ENCODE measurements around the gene SERTAD4. TPM values are rescaled to one million over a fixed set of nuclear protein-coding genes. Genes with fewer than 3 reads are reported as not detected.
"Not testable (repeated sequence)": the region's sequence is repeated elsewhere in the genome, so short reads cannot be mapped to it uniquely, and the experiment has no call there.

Gene SERTAD4
- 2.5 and 2.7 TPM in 2 replicates for total RNA-seq (2014; rRNA removed; shearing (Covaris generic))
- polyA plus RNA-seq (2015; cell fraction: cytosol; rRNA removed): 3.0 and 4.6 TPM in 2 replicates
- polyA plus RNA-seq (2015; cell fraction: nucleus; rRNA removed): 4.1 and 6.3 TPM in 2 replicates

DNA sequence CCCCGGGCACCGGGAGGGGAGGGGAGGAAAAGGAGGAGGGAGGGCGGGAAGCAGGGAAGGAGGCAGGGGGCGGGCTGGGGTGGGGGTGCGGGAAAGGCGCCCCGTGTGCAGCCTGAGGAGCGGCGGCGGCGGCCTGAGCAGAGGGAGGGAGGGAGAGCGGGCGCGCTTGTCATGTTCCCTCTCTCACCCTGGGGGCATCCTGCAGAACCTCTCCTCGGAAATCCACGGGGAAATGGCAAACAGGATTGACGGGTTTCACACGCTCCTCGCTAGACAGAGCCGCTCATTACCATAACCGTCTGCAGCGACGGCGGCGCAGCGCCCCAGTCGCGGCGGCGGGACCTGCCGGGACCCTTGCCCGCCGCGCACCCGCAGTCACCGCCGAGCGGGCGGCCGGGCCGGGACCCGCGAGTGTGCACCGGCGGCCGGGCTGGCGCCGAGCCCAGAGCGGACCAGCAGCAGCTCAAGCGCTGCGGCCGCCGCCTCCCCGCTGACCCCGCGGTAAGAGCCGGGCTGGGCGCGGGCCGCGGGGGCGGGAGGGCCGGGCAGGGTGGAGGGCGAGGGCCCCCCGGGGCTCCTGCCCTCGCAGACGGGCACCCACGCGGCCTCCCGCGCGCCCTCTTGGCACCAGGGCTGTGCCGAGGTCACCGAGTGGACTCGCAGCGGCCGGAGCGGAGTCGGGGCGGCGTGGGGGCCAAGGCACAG is at the start of gene SERTAD4:
SERTAD4 (plus strand) TSS at position 286 of the 705 bp plus-strand sequence. CDS start 5,165 bp downstream, outside the sequence.
- DNase-seq (ENCODE audit: low read depth, low spot score): peak; percentile 50
- in situ Hi-C loops (cut with HindIII; ENCODE audit: low pct_unique_long_range_greater_than_20kb, low sequenced_read_pairs): no loop called here

DNA sequence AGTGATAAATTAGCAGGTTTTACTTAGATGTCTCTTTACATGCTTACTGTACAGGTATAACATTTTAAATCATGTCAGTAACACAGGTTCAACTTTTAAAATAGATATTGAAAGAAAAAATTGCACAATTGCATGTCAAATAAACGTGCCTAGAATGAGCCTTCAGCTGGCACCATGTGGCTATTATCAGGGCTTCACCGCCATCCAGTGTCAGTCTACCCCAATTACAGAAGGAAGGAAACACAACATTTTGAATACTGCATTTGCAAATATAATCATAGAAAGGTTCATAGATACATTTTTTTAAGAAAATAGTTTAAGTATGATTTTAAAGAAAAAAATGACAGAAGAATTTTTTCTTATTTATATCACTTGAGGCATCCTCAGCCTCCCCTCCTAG is 47.5 kb upstream of the SERTAD4 start:
- in situ Hi-C loops (cut with HindIII; ENCODE audit: low pct_unique_long_range_greater_than_20kb, low sequenced_read_pairs): no loop called here
- DNase-seq (ENCODE audit: low read depth, low spot score): peak; percentile 57

DNA sequence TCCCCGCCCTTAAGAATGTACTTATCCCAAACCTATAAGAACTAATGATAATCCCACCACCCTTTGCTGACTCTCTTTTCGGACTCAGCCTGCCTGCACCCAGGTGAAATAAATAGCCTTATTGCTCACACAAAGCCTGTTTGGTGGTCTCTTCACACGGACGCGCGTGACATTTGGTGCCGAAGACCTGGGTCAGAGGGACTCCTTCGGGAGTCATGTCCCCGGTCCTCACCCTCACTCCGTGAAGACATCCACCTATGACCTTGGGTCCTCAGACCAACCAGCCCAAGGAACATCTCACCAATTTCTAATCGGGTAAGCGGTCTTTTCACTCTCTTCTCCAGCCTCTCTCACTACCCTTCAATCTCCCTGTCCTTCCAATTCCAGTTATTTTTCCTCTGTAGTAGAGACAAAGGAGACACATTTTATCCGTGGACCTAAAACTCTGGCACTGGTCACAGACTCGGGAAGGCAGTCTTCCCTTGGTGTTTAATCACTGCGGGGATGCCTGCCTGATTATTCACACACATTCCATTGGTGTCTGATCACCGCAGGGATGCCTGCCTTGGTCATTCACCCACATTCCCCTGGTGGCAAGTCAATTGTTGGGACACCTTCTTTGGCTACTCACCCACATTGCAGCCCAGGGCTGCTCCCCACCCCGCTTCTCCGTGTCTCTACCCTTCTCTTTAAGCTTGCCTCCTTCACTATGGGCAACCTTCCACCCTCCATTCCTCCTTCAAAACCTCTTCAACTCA is 44.6 kb upstream of the SERTAD4 start:
- DNase-seq (ENCODE audit: low read depth, low spot score); in situ Hi-C loops (cut with HindIII; ENCODE audit: low pct_unique_long_range_greater_than_20kb, low sequenced_read_pairs): not testable (repeated sequence)

DNA sequence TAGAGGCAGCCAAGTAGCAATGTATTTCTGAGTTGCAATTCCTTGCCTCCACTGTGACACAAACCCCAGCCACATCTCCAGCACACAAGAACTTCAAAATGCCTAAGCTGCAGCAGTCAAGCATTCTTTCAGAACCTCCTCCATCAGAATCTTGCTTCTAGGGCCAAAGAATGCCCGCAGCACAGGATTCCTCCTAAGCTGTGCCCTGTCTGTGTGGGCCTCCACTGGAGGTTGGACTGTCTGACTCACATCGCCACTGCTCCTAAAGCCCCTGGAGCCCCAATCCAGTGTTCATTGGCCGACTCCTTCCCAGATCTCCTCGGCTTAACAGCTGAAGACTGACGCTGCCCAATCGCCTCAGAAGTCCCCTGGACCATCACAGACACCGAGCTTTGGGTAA is 43.2 kb upstream of the SERTAD4 start:
- no peak for DNase-seq (ENCODE audit: low read depth, low spot score)
- in situ Hi-C loops (cut with HindIII; ENCODE audit: low pct_unique_long_range_greater_than_20kb, low sequenced_read_pairs): no loop called here

DNA sequence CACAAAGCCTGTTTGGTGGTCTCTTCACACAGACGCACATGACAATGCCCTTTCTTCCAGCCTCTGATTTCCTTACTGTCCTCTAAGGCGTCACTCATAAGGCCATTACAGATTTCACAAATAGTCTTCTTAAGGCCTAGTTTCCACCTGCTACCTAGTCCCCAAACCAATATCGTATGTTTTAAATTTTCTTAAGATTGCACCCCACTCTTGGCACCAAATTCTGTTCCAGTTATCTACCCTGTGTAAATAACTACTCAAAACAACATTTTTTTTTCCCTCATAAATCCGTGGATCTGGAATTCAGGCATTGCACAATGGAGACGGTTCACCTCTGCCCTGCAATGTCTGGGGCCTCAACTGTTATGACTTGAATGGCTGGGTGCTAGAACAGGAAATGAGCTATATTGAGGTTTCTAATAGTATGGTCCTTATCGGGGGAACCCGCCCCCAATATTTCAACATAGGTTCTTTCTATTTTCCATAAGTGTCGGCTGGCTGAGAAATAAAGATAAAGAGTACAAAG is 36.9 kb upstream of the SERTAD4 start:
- DNase-seq (ENCODE audit: low read depth, low spot score): no peak
- in situ Hi-C loops (cut with HindIII; ENCODE audit: low pct_unique_long_range_greater_than_20kb, low sequenced_read_pairs): no loop called here

DNA sequence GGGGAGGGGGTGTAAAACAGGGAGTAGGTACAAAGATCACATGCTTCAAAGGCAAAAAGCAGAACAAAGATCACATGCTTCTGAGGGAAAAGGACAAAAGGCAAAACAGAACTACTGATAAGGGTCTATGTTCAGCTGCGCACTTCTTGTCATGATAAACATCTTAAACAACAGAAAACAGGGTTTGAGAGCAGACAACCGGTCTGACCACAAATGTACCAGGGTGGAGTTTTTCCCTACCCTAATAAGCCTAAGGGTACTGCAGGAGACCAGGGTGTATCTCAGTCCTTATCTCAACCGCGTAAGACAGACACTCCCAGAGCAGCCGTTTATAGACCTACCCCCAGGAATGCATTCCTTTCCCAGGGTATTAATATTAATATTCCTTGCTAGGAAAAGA is 36.3 kb upstream of the SERTAD4 start:
- in situ Hi-C loops (cut with HindIII; ENCODE audit: low pct_unique_long_range_greater_than_20kb, low sequenced_read_pairs); DNase-seq (ENCODE audit: low read depth, low spot score): not testable (repeated sequence)

DNA sequence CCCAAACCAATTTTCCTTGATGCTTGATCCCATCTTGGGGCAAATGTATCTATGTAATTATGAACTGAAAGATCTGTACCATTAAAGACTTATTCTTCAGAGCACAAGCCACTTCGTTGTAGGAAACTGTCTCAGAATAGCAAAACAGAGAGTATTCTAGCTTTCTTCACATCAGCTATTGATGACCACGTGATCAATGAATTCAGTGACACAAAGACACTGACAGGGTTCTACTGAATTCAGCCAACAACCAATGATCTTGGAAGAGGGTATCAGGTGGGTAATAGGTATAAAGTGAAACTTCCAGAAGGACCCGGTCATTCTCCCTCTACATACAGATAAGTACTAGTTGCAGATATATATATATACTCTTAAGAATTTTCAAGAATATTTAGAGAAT is 33.8 kb upstream of the SERTAD4 start:
- in situ Hi-C loops (cut with HindIII; ENCODE audit: low pct_unique_long_range_greater_than_20kb, low sequenced_read_pairs): no loop called here
- DNase-seq (ENCODE audit: low read depth, low spot score): no peak

DNA sequence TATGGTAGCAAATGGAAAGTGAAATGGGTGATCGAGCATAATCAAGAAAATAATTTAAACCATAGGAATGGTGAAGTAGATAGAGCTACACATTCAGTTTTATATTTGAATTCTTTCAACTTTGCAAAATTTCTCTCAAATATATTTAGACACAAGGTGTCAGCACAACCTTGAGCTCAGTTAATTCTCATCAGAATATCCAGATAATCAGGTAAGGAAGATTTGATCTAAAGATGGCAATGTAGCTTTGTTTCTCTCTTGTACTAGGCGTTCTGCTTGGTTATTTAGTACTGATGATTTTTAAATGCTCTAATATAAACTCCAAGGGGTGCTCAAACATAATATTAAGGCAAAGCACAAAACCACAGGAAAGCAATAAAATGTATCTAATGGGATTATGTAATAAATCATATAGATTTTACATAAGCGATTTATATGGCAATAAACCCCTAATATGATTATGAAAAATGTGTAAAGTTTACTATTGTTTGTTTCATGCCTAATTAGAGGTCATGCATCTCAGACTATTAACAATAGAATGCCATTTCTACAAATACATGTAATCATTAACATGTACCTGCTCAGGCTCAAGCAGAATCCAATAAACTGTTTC is 32.4 kb upstream of the SERTAD4 start:
- DNase-seq (ENCODE audit: low read depth, low spot score): peak; percentile 6
- in situ Hi-C loops (cut with HindIII; ENCODE audit: low pct_unique_long_range_greater_than_20kb, low sequenced_read_pairs): no loop called here

DNA sequence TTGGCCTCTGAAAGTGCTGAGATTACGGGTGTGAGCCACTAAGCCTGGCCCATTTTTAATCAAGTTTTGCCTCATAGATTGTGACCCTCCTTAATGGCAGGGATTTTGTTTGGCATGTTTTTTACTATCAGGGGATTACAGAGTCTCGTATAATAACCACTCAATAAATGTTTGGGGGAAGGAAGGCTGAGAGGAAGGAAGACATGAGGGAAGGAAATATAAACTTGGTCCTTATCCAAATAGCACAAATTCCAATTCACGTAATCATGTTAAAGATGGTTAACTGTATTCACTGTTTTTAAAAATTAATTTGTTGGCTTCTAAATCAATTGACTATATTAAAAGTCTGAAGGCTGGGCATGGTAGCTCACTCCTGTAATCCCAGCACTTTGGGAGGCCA is 30.9 kb upstream of the SERTAD4 start:
- in situ Hi-C loops (cut with HindIII; ENCODE audit: low pct_unique_long_range_greater_than_20kb, low sequenced_read_pairs): no loop called here
- no peak for DNase-seq (ENCODE audit: low read depth, low spot score)

DNA sequence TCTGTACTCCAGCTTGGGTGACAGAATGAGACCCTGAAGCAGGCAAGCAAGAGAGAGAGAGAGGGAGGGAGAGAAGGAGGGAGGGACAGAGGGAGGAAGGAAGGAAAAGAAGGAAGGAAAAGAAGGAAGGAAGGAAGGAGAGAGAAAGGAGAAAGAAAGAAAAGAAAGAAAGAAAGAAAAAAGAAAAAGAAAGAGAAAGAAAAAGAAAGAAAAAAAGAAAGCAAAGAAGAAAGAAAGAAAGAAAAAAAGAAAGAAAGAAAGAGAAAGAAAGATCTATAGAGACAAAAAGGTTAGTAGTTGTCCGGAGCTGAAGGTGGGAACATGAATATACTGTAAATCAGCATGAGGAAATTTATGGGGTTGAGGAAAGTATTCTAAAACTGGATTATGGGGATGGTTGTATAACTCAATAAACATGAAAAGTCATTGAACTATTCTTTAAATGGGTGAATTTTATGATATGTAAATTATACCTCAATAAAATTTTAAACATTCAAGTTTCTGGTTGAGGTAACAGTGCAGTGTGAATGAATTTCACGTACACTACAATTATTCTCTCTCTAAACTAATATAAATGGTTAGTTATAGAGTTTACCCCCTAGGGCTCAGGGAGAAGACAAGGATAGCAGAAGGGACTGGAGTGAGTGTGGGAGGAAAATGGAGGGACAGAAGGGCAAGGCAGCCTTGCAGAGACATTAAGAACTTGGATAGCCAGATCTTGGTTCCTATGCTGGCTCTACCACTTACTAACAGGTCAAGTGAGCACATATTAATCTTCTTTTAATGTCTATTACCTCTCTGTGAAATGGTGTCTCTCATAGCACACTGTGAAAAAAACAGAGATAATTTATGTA is 24.8 kb upstream of the SERTAD4 start:
- DNase-seq (ENCODE audit: low read depth, low spot score): no peak
- in situ Hi-C loops (cut with HindIII; ENCODE audit: low pct_unique_long_range_greater_than_20kb, low sequenced_read_pairs): no loop called here

DNA sequence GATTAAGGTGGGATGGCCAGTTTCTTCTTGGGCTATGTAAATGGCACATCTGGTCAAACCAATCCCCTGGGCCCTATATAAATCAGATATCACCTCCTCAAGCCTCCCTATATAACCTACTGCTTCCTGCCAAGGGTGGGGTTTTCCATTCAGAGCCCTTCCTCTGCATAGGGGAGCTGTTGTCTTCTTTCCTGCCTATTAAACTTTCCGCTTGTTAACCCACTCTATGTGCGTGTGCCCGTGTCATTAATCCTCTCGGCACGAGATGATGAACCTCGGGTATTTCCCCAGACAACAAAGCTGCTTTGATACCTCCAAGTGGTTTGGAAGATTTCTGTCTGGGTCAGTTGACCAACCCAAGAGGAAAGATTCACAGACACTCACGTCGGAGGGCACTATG is 19.3 kb upstream of the SERTAD4 start:
- in situ Hi-C loops (cut with HindIII; ENCODE audit: low pct_unique_long_range_greater_than_20kb, low sequenced_read_pairs): no loop called here
- DNase-seq (ENCODE audit: low read depth, low spot score): peak; percentile 89

DNA sequence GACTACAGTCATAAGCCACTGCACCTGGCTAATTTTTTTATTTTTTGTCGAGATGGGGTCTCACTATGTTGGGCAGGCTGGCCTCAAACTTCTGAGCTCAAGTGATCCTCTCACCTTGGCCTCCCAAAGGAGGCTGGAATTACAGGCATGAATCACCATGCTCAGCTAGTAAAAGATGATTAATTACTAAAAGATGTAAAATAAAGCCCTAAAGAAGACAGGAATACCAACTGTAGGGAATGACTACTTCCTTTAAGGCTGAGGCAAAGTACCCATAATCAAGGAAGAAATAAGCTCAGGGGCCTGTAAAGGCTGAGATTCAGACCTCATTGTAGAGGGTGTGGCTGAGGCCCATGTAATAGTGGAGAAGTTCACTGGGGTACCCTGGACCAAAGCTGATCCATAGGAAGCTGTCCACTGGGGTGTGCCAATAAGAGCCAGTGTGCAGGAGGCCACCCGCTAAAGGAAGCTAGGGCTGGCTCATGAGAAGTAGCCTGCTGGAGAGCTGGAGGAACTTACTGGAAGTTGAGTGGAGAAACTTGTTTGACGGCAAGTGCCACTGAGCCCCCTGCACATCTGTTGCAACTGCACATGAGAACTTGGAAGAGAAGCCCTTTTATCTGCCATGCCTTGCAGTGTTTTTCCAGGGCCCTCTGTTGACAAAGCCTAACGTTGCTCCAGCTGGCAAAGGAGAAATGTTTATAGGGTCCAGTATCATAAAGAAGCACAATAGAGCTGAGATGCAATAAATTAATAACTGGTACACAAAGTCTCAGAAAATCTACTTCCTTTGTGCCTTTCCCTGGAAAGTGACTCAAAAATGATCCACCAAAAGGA is 17.8 kb upstream of the SERTAD4 start:
- in situ Hi-C loops (cut with HindIII; ENCODE audit: low pct_unique_long_range_greater_than_20kb, low sequenced_read_pairs): no loop called here
- no peak for DNase-seq (ENCODE audit: low read depth, low spot score)

DNA sequence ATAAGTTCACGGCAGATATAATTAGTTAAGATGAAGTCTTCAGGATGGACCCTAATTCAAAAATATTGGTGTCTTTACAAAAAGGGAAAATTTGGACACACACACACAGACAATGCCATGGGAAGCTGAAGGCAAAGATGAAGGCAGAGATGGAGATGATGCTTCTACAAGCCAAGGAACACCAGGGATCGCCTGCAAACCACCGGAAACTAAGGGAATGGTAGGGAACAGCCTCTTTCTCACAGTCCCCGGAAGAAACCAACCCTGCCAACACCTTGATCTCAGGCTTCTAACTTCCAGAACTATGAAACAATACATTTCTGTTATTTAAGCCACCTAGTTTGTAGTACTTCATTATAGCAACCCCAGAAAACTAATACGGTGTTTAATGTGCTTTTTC is 15.1 kb upstream of the SERTAD4 start:
- in situ Hi-C loops (cut with HindIII; ENCODE audit: low pct_unique_long_range_greater_than_20kb, low sequenced_read_pairs): no loop called here
- no peak for DNase-seq (ENCODE audit: low read depth, low spot score)

DNA sequence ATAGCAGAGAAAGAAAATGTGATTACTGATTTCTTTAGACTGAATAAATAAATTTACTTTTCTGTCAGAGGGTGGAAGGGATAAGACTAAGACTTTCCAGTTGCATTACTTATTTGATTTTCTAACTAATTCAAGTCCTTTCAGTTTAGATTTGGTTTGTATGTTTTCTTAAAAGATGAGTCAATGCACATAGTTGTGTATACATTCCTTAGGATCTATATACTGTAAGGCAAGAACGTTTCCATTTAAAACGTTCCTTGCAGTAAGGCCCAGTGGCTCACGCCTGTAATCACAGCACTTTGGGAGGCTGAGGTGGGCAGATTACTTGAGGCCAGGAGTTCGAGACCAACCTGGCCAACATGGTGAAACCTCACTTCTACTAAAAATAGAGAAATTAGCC is 14.5 kb upstream of the SERTAD4 start:
- DNase-seq (ENCODE audit: low read depth, low spot score): no peak
- in situ Hi-C loops (cut with HindIII; ENCODE audit: low pct_unique_long_range_greater_than_20kb, low sequenced_read_pairs): no loop called here

DNA sequence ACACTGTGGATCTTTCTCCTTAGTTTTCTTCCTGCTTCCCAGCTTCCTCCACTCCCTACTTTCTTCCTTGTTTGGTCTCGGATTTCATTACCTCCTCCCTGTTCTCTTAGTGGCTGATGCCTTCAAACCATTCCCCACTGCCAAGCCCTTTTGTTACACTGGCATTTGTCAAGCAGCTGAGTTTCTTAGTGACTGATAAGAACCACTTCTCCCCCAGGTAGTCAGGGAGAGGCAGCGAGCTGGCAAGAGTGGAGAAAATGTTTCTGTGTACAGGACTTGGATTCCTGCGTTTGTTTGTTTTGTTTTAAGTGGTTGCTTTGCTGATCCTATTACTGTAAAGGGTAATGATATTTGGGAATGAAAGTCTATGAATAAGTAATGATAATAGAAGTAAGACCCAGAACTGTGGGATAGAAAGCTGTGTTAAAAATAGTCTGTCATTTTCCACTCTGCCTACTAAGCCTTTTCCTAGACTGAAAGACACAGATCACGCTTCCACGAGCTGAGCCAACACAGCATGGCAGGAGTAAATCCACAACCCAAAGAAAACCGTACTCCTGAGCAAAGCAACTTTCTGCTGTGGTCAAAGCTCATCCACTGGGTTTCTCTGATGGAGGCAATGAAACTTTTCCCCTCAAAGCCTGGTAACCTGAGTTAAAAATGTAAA is 10.1 kb upstream of the SERTAD4 start:
- DNase-seq (ENCODE audit: low read depth, low spot score): peak; percentile 10

DNA sequence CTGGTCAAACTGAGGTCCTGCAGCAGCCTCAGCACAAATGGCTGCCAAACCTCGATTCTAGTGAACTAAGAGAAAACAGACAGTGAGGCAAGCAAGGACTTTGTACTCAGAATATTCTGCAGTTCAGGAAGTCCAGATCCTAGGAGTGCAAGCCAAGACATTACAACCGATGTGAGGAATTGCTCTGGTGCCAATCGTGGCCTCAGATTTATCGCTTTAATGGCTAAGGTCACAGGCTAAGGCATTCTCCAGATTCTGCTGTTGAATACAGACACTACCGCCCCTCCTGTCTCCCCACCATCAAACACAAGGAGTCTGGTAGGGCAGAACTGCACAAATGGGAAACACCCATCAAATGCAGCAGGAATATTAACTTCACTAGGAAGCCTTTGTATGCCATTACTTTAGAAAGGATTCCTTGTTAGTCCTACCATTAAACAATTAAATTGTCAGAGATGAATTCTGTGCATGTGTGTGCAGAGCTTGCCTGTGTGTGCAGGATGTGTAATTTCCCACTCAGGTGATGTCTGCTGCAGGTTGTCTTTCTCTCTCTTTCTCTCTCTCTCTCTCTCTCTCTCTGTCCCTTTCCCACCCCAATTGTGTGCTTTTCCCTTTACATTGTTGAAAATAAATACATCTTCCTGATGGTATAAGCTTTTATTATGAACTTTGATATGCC is 9.2 kb upstream of the SERTAD4 start:
- no peak for DNase-seq (ENCODE audit: low read depth, low spot score)
- in situ Hi-C loops (cut with HindIII; ENCODE audit: low pct_unique_long_range_greater_than_20kb, low sequenced_read_pairs): no loop called here

More for the DNA sequence above, 10.1 kb upstream of the SERTAD4 start:
- in situ Hi-C loops (cut with HindIII; ENCODE audit: low pct_unique_long_range_greater_than_20kb, low sequenced_read_pairs): no loop called here

Measured in SK-MEL-5 (cell line).